HG03354 (cell line): Measurements from ENCODE around the gene MEIS2.

ENCODE experiments used
- ATAC-seq: cut with Tn5 transposase; IDR thresholded peaks from one replicate; pipeline ENCODE4 v1.9.1; 2021; ENCODE audit warnings: mild to moderate bottlenecking; ENCODE audit not compliant: unreplicated experiment, poor library complexity, severe bottlenecking

MEIS2 gene

DNA sequence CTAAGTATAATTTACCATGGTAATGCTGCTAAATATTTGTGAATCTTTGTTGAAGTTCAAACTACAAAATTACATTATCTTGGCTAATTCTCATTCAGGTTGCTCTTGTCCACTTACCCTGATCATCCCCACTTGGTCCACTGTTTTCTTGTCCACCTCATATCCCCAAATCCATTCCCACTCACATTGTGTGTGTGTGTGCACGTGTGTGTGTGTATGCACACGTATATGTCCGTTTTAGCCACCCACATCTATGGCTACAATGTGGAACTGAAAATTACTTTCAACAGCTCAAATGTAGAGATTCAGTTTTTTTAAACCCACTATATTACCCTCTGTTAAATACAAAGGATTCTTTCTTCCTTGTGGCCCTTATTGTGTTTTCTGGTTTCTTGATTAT lies 15.2 kb upstream of the MEIS2 start:
- ATAC-seq, result no peak

DNA sequence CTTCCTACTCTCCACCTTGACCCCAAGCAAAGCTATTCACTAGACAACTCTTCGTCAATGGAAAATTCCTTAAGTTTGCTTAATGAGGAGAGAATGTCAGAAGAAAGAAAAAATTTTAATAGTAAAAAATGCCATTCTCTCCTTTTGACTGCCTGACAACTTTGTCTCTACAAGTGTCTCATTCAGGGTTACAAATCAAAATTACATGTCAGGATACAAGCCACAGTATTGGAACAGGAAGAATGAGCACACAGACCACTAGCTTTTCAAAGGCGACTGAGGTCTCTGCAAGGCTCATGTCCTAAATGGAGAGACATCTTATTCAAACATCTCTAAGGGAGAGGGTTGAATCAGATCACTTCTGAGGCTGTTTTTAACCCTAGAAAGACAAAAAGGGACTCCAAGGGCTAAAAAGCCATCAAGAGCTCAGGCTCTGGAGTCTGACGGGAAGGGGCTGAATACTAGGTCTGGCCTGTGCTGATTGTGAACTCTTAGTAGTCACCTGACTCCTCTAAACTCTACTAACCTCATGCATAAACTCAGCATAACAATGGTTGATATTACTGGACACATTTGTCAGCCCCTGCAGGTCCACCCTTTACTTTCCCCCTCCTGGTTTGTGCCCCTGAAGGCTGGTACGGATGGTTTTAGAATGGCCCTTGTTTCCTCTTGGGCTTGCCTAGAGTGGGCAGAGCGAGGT lies 12.8 kb upstream of the MEIS2 start:
- ATAC-seq, result no peak

DNA sequence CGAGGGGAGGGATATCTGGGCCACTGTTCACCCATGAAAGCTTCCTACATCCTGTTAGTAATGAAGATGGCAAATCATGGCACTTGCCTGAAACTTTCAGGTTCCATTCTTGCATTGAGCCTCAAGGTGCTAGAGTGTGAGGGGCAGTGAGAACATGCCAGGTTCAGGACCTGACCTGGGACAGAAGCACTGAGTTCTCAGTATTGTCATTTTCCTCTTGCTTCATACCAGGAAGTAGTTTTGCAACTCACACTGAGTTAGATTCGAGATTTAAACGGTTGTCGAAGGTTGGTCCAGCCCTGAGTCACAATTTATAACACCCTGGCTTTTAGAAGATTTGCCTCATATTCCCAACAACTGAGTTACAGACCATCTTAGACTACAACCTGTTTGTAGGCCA lies 11.8 kb upstream of the MEIS2 start:
- no peak for ATAC-seq

DNA sequence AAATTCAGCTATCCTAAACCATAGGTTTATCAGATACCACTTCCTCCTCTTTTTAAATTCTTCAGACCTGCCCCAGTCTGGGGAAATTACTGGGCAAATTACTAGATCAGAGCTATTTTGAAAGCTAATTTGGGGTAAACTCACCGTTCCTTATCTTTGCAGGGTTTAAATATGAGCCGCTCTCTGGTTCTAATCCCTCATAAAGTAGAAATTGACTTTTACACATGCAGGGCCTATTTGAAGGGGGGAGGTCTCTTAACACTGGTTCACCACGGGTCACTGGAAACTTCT lies 11.0 kb upstream of the MEIS2 start:
- ATAC-seq, result no peak

DNA sequence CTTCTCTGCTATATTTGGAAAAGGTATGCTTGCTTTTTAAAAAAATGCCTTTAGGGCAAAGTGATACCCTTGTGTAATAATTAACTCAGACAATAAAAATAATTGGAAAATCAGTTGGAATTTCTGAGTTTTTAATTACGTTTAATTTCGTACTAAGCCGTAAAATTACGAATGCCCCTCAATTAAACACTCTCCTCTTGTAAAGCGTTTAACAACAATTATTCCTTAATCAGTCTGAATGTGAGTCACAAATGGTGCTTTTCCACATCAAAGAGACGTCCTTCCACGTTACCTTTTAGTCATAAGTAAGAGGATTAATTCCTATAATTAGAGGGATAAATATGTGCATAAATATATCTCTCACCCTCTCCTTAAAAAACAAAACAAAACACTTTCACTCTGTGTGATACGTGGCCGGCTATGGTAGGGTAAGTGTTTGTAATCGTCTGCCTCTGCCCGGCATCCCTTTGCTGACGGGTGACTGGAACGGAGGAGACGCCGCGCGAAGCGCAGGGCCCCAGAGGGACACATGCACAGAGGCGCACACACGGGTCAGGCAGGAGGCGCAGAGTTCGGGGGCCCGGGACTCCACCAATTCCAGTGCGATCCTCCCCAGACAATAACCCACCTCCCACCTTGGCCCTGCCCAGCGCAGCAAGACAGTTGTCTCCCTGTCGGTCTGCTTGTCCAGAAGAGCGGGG lies 9.7 kb upstream of the MEIS2 start:
- no peak for ATAC-seq

DNA sequence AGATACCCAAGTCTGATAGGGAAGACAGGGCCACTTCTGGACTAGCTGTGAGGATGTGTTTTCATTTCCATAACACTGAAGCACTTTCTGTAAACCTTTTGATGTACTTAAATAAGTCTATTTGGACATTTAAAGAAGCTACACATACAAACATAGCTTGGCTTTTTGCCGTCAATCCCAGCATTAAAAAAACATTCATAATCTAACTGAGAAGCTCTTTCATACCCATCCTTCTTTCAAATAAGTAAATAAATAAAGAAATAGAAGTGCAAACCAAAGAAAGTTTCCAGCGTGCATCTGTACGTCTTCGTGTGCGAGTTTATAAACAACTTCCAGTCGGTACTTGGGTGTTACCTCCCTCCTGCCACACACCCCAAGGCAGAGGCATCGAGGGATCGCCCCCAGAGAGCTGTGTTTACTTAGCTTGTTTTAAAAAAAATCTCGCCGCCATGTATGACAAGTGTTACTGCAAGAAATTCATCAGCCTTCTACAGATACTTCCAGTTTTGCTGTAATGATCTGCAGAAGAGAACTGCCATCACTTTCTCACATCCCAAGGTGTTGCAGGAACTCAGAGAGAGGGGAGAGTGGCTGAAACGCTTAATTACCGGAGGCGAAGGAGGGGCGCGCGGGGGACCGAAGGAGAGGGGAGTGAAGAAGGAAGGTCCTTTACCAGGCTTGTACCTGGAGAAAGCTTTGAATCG lies 9.0 kb upstream of the MEIS2 start:
- no peak for ATAC-seq

DNA sequence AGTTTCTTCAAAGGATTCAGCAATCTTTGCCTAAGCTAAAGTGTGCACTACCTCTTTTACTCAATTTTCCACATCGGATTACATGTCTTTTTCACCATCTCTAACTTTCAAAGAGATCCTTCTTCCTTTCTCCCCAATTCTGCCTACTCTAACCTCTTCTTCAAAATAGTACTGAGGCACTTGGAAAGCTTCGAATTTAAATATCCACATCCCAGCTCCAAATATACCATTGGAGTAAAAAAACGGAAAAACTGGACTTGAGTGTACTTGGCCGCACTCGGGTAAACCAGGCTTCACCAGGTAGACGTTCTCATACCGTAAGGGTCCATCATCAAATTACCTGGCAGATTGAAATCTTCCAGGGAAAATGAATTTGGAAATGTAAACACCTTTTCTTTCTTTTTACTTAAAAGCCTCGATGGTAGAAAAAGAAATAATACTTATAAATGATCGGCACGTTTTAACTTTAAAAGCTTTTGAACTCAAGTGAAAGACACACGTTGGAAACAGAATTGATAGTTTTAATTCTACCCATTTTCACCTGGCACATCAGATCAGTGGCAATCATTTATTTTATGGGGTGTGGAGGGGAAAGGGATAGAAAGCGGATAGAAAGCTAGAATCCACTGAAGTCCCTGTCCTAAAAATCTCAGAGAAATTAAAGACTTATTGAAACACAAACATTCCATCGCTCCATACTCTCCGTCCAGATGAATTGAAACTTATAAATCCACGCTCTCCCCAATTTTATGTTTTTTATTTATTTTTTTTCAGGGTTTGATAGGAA lies 8.2 kb upstream of the MEIS2 start:
- ATAC-seq, result no peak

DNA sequence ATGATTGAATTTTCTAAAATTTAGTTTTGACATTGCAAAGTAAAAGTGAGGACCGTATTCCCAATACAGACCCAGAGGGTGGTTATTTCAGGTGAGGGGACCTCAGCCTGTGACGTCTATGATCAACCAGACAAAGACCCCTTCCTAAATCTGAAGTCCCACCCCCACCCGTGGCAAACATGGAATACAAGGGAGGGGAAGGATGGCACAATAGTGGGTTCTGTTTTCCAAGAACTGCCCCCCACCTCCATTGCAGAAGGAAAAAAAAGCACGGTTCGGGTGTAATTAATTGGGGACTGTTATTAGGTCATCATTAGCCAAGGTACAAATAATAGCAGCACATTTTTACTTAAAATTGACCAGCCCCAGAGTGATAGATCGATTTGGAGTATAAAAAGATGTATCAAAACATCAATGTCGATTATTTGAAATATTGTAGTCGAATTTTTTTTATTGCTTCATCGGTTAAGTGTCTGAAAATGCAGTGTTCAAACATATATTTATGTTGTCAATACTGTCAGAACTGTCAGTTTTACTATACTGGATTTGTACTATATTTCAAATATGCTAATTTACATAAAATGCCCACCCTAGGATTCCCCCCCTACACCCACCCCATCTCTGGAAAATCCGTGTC lies 7.5 kb upstream of the MEIS2 start:
- no peak for ATAC-seq

DNA sequence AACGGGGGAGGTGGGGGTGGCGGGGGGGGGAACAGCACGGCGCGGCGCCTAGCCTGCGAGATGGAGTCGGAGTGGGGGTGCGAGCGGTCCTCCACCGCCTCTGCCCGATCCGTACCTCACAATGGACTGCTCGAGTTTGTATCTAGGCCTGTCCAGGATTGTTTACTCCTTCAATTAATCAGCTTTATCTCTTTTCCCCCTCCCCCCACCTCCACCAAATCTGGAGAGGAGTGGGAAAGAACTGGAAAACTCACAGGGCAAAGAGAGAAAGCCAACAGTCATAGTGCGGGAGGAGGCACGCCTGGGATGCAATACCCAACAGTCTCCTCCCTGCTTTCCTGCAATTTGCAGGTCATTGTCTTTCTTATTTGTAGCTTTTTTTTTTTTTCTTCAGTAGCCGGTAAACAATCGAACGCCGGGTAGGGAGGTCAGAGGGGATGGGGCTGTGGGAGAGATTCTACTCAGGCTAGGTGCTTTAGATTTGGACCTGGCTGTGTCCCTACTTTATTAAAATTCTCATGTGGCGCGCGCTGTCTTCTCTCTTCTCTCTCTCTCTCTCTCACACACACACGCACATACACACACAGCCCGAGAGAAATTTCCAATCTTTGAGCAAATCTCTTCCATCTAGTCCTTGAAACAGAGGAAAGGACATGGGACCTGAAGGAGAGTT lies 6.9 kb upstream of the MEIS2 start:
- ATAC-seq, result no peak

DNA sequence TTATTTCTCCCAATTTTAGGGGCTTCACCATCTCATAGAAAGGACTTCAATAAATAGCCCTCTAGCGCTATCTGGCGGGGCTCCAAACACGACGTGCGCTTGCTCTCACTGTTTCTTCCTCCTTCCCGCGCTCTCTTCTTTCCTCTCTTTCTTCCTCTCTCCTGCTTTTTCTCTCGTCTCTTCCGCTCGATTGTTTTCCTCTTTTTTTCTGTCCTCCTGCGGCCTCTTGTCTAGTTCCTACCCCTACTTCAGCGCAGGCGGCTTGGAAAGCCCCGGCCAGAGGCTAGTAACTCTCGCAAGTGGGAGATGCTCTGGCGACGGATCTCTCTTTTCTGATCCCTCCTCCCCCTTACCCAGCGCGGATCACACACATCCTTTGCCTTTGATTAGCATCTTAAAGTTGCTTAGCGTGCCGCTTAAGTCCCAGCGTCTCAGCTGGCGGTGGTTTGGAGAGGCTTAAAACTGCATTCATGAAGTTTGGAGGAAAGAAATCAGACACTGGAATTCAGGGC lies 6.2 kb upstream of the MEIS2 start:
- ATAC-seq, result no peak

DNA sequence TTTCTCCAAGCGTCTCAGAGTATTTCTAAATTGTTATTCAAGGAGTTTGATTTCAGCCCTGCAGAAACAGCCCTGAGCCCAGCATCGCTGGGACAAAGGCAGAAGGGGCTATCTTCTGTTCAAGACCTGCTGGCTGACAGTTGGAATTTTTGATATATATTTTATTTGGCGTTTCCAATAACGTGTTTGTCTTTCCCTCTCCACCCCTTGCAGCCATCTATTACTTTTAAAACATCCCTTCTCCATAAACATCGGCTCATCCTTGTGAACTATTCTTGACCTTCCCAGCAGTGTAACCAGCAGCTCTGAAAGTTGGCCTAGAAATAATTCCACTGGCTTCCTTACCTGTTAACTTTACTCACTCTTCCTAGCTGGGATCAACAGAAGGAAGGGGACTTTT lies 5.5 kb upstream of the MEIS2 start:
- ATAC-seq, result no peak

DNA sequence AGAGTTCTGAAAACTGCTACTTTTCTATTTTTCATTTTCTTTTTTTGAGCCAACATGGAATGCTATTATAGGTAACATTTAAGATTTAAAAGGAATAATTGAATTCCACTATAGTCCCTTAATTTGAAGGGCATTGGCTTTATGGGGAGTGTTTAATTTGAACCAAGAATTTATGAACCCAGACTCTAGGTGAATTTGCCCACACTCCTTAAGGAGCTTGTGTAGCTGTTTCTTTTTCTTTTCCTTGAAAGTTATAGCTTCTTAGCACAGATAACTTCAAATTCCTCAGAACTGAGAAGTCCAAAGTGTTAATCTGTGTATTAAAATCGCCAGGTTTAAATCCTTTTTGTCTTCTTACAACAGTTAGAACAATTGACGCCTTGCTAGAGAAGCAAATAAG lies 4.7 kb upstream of the MEIS2 start:
- no peak for ATAC-seq

DNA sequence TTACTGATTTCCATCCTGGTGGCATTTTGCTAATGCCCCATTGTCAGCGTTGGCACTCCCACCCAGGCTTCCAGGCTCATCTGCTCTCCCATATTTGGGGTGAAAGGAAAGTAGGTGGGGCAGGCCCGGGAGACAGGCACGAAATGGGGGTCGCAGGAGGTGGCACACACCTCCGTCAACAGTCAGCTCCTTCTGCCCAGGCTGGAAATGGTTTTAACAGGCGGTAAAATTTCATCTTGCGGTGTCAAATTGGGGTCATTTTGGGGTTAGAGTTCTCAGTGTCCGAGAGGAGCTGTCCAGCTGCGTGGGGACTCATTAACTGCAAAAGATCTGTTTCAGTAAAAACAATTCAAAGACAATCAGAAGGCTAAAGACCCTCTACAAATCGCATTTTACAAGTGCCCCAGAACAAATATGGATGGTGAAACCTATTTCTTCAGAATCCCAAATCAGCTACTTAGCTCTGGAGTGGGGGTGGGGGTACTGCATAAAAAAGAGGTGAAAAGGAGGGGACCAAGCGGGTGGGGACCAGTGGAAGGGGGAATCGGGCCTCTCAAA lies 4.2 kb upstream of the MEIS2 start:
- no peak for ATAC-seq

DNA sequence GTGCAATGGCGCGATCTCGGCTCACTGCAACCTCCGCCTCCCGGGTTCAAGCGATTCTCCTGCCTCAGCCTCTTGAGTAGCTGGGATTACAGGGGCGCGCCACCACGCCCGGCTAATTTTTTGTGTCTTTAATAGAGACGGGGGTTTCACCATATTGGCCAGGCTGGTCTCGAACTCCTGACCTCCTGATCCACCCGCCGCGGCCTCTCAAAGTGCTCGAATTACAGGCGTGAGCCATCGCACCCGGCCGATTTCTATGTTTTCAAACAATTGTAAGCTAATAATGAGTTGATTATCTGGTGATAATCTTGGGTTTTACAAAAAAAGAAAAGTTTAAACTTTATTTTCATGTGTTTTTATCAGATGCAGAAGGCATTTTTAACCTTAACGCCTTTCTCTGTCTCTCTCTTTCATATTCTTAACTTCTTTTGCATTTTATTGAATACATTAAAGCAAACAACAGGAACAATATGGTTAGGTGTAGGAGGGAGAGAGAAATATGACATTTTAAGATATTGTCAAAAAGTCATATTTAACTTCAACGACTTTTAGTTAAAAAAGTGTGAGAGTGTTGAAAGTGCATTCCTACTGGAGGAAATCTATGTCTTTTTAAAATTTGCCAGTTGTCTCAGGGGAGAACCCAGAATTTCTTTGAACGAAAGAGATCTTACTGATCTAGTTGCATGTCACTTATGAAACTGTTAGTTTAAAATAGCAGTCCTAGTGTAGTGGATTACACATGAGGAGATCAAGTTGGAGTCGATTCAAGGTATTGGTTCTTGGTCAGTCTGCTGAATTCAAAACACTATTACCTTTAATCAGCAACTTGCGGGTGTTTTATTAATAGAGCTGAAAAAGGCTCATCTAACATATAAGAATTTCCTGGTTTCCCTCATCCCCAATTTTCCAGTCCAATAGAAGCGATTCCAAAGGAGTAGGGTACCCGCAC lies 3.4 kb upstream of the MEIS2 start:
- ATAC-seq, result no peak

DNA sequence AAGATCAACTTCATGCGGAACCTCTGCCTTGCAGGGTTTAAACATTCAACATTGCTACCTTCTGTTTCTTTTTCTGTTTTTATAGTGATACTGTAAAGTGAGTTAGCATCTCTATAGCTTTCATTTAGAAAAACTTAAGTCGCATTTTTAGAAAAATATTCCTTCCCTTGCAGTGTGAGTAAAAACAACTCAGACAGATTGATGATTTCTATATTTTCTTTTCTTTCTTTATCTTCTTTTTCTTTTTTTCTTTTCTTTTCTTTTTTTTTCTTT lies 2.8 kb upstream of the MEIS2 start:
- ATAC-seq, result no peak

DNA sequence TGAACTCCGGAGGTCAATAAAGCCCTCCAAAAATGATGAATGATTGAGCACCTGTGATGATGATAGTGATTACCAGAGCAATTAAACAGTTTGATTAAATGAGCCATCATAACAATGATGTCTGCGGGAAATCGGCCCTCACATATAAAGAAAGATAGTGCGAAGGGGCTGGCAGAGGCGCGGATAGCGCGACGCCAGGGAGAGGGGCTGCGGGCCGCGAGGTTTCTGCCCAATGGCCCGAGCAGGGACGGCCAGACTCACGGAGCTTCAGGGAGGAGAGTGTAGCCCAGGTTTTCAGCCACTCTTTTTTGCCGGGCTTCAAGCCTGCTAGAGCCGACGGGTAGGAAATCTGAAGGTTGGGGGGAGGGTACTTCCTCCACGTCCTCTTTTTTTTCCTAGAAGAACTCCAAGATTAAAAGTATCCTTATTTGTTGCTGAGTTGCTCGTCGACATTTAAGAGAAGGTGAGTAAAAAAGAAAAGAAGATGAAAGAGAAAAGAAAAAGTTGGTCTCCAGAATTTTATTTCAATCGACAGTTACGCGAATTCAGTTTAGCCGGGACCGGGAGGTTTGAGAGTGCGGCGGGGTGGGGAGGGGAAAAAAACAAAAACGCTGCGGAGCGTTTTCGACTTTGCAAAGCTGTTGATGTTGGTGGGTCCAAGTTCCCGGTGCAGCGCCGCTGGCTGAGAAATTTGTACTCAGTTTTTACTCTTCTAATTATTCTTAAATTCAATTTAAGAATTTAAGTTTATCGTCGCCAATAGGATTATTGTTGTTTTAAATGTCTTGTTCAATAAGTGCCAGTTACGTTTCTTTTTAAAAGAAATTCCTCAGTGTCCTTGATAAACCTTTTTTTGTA lies 2.2 kb upstream of the MEIS2 start:
- no peak for ATAC-seq

DNA sequence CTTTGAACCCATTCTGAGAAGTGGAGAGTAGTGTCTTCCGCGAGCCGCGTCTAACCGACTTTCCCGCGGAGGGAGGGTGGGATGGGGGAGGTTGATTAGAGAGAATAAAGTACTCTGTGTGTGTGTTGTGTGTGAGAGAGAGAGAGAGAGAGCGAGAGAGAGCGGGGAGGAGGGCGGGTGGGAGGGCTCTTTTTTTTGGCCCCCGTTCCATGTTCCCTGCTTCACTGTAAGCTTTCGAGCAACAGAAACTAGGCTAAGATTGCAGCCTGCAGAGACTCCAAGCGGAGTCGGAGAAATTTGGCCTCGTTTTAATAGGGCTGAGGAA lies 1.6 kb upstream of the MEIS2 start:
- no peak for ATAC-seq

DNA sequence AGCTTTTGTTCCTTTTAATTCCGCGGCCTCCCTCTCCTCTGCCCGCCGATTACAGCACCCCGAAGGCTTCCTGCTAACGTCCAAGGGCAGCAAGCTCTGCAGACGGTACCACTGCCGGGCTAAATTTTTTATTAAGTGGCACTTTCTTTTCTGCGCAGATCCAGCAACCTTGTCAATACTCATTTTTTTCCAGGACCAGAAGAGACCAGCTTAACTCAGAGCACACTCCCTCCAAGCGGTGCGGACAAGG lies 542 bp upstream of the MEIS2 start:
- peak; percentile 37 for ATAC-seq
